Mesothelial cell of epicardium (in vitro differentiated cells): ENCODE data around the gene ATP11C. TPM values are rescaled to one million over a fixed set of nuclear protein-coding genes. Genes with fewer than 3 reads are reported as not detected.
"Not testable (repeated sequence)": the region's sequence is repeated elsewhere in the genome, so short reads cannot be mapped to it uniquely, and the experiment has no call there.

ENCODE experiments used
- DNase-seq, 2 experiments: peaks; one replicate each; pipeline ENCODE4 v3.0.0; 2021; ENCODE audit warnings: low spot score in 2 of 2; ENCODE audit not compliant: unreplicated experiment in 2 of 2
- H3K27ac Mint-ChIP-seq: 2 replicates; pipeline ENCODE4 v1.8.0; 2021; ENCODE audit warnings: mixed read lengths
- H3K27me3 Mint-ChIP-seq: 2 replicates; pipeline ENCODE4 v1.8.0; 2021; ENCODE audit warnings: low read depth, mixed read lengths
- H3K36me3 Mint-ChIP-seq: 2 replicates; pipeline ENCODE4 v1.8.0; 2021; ENCODE audit warnings: mixed read lengths
- H3K4me1 Mint-ChIP-seq: 2 replicates; pipeline ENCODE4 v1.8.0; 2021; ENCODE audit warnings: mixed read lengths
- H3K4me3 Mint-ChIP-seq: 2 replicates; pipeline ENCODE4 v1.8.0; 2021; ENCODE audit warnings: mild to moderate bottlenecking, moderate library complexity, mixed read lengths
- H3K9me3 Mint-ChIP-seq: 2 replicates; pipeline ENCODE4 v1.8.0; 2021; ENCODE audit warnings: mixed read lengths
- CTCF ChIP-seq: fragments of 200-600 bp; sonication (generic); IDR thresholded peaks from one replicate; pipeline ENCODE4 v1.5.0; 2021; ENCODE audit warnings: antibody characterized with exemption; ENCODE audit not compliant: unreplicated experiment
- total RNA-seq: library from RNA; stranded (reverse); gene quantifications from 3 replicates; pipeline ENCODE4 v1.2.1, GENCODE V29; 2021

The ATP11C gene
- total RNA-seq, 1 donor from 2014 or later = 22.1 TPM

GRCh38 chrX:139969286-139969685, 36.4 kb upstream of the ATP11C start:
- no peak overlapping the region for H3K27ac Mint-ChIP-seq
- no peak for DNase-seq
- peaks cover 34% of the 10 kb centered on the region for H3K27me3 Mint-ChIP-seq
- no peak for TF ChIP-seq CTCF
- no peaks in the 10 kb centered on the region for H3K36me3 Mint-ChIP-seq
- H3K4me3 Mint-ChIP-seq = no peak overlapping the region
- peaks cover 14% of the 10 kb centered on the region for H3K9me3 Mint-ChIP-seq
- H3K4me1 Mint-ChIP-seq = no peaks in the 10 kb centered on the region

DNA sequence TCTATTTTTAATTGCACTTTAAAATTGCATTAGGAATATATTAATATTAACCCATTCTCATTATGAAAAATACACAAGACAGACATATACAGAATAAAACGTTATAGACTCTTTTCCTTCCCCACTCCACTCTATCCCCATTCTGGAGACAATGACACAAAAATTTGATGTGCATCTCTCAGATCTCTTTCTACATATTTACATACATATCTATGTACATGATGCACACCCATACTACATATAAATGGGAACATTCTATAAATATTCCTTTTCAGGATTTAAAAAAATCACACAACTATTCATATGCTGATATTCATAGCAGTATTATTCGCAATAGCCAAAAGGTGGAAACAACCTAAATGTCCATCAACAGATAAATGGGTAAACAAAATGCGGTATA, 34.9 kb upstream of the ATP11C start:
- Mint-ChIP-seq H3K27ac (no peak overlapping the region), H3K9me3 (peaks cover 20% of the 10 kb centered on the region)

DNA sequence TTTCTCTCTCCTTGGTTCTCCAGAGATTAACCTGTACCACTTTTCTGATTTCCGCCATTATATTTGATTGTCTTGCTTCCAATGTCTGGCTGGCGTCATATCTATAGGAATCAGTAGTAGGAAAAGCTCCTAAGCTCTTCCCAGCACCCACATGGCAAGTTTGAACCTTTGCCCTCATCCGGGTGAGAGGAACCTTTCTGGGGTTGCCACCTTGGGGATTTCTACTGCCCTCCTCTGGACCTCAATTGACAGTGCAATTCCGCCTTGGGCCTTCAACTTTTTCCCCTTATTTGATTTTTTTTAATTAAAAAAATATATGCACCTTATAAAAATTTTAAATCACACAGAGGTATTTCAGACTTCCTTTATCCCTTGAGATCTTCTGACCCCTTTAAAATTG, 34.4 kb upstream of the ATP11C start:
- Mint-ChIP-seq H3K36me3 (no peaks in the 10 kb centered on the region), H3K4me1 (no peaks in the 10 kb centered on the region), H3K4me3 (no peak overlapping the region), H3K9me3 (peaks cover 17% of the 10 kb centered on the region), H3K27me3 (peaks cover 27% of the 10 kb centered on the region), H3K27ac (no peak overlapping the region)
- no peak for DNase-seq
- no peak for TF ChIP-seq CTCF

More for the DNA sequence above, 34.9 kb upstream of the ATP11C start:
- Mint-ChIP-seq H3K27me3 (peaks cover 32% of the 10 kb centered on the region), H3K4me3 (no peak overlapping the region), H3K4me1 (no peaks in the 10 kb centered on the region), H3K36me3 (no peaks in the 10 kb centered on the region)
- DNase-seq = no peak
- TF ChIP-seq CTCF = no peak

DNA sequence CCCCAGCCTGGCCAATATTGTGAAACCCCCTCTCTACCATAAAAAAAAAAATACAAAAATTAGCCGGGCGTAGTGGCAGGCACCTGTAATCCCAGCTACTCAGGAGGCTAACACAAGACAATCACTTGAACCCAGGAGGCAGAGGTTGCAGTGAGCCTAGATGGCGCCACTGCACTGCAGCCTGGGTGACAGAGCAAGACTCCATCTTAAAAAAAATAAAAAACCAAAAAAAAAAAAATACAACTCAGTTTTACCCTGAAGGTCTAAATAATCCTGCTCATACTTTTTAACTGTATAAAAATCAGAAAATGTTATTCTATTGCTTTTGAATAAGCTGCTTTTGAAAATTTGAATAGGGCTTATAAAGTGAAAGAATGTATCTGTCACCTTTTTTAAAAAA, 33.3 kb upstream of the ATP11C start:
- H3K9me3 Mint-ChIP-seq = peaks cover 21% of the 10 kb centered on the region
- DNase-seq, H3K36me3 Mint-ChIP-seq: not testable (repeated sequence)

DNA sequence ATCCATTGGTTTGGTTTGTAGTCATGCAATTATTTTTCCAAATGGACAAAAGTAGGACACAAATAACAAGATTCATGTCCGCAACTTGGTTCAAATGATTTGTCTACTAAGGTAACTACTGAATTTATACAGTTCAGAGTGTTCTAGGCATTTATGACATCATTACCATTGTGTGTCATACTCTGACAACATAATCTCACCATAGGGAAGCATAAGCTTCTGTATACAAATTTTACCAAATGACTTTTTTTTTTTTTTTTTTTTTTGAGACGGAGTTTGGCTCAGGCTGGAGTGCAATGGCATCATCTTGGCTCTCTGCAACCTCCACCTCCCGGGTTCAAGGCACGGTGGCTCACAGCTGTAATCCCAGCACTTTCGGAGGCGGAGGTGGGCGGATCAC, 32.6 kb upstream of the ATP11C start, which contains the start of gene CXorf66:
CXorf66 (minus strand) TSS at position 101 of the 400 bp plus-strand sequence; CDS start at position 76, 25 bp downstream.
- Mint-ChIP-seq H3K27ac (no peak within 1 kb of the TSS), H3K9me3 (peaks cover 28% of the 10 kb centered on the region), H3K4me3 (no peak within 1 kb of the TSS), H3K4me1 (no peaks in the 10 kb centered on the region), H3K27me3 (peaks cover 21% of the 10 kb centered on the region), H3K36me3 (no peaks in the 10 kb centered on the region)
- no peak for DNase-seq
- no peak for TF ChIP-seq CTCF

More for the DNA sequence above, 33.3 kb upstream of the ATP11C start:
- not testable (repeated sequence) for H3K4me3 Mint-ChIP-seq, H3K4me1 Mint-ChIP-seq, H3K27ac Mint-ChIP-seq
- H3K27me3 Mint-ChIP-seq = peaks cover 21% of the 10 kb centered on the region

- not testable (repeated sequence) for H3K4me3 Mint-ChIP-seq, H3K4me1 Mint-ChIP-seq, DNase-seq, H3K36me3 Mint-ChIP-seq, H3K27ac Mint-ChIP-seq
- H3K27me3 Mint-ChIP-seq = peaks cover 14% of the 10 kb centered on the region
- H3K9me3 Mint-ChIP-seq = peaks cover 39% of the 10 kb centered on the region
These were observed 28.2 kb upstream of the ATP11C start for GRCh38 chrX:139961091-139961490.

- no peaks in the 10 kb centered on the region for H3K4me1 Mint-ChIP-seq
- no peak for TF ChIP-seq CTCF
- no peaks in the 10 kb centered on the region for H3K27me3 Mint-ChIP-seq
- DNase-seq = no peak
- H3K36me3 Mint-ChIP-seq = no peaks in the 10 kb centered on the region
- H3K9me3 Mint-ChIP-seq = peaks cover 16% of the 10 kb centered on the region
- no peak overlapping the region for H3K27ac Mint-ChIP-seq
- H3K4me3 Mint-ChIP-seq = no peak overlapping the region
These were observed 16.9 kb upstream of the ATP11C start for GRCh38 chrX:139949703-139950102.
